ENCODE measurements around the gene GTF3C2. TPM values are rescaled to one million over a fixed set of nuclear protein-coding genes. Genes with fewer than 3 reads are reported as not detected.

The GTF3C2 gene
- total and polyA plus RNA-seq, 10 of the 15 experiments (the other 5 are each of a cell fraction or from before 2014, with no cell fraction given) = 45.9 to 105 (median 80.3) TPM

DNA sequence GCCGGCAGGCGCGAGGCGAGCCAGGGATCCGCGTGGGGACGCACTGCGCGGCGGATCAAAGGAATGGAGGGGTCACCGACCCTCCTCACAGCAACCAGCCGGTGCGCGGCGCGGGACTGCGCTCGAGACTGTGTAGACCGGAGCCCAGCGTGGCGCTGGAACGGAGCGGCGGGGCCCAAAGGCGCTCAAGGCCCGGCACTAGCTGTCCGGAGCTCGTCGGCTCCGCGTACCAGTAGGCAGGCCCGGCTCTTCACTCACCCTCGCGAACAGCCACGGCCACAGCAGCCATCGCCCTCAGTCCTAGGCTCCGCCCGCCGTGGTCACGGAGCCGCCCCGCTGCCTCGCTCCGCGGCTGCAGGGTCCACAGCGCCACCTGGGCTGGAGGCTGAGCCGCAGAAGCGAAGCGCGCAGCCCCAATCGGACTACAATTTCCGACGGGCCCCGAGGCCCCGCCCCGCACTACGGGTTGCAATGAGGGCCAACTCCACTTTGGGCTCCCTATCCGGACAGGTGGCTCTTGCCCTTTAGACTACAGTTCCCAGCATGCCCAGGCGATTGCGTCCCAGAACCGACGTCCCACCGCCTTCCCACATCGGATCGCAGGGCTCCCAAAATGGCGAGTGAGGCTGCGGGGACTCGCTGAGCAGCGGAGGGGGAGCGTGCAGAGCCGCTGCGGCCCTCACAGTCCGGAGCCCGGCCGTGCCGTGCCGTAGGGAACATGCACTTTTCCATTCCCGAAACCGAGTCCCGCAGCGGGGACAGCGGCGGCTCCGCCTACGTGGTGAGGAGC, 13.7 kb upstream of the GTF3C2 start, which contains the start of the genes EIF2B4 and SNX17:
TSS of gene EIF2B4 (minus strand) at position 313 of the 790 bp plus-strand sequence. CDS start at position 289, 24 bp downstream.
TSS of gene SNX17 (plus strand) at position 591 of the 790 bp plus-strand sequence. CDS start at position 719, 128 bp downstream.
- H3K4me3 ChIP-seq = peak within 1 kb of the TSS; percentile 85
- intact Hi-C loops (cut with micrococcal nuclease; ENCODE audit: unreplicated experiment) = loop anchor here (1.0 to 5.0 kb wide), 4 partner anchors 10 to 47 kb away; partner anchors contain the start of genes GTF3C2, MPV17, PPM1G and ZNF513
- RAD21 ChIA-PET (ENCODE audit: unreplicated experiment) = interaction anchor here (0.9 to 2.0 kb wide), 6 partner anchors 10 to 336 kb away, joined by 3 to 7 read pairs (median 4); partner anchors contain the start of genes MPV17, PPM1G and ZNF513
- SMC1A ChIA-PET (ENCODE audit: uncharacterized antibody, unreplicated experiment) = interaction anchor here (0.6 to 3.2 kb wide), 12 partner anchors 9 to 321 kb away, joined by 3 to 13 read pairs (median 4); partner anchors contain the start of genes GTF3C2 and PPM1G
- FAIRE-seq = peak; percentile 99
- DNase-seq (ENCODE audit: low read depth, low spot score) = peak; percentile 97
- in situ Hi-C loops (cut with MboI) = no loop called here
- H3K27ac ChIP-seq (ENCODE audit: control insufficient read depth, insufficient read depth) = peak within 1 kb of the TSS; percentile 93
- no peaks in the 10 kb centered on the region for H3K9me3 ChIP-seq (replicated peaks; ENCODE audit: control insufficient read depth, insufficient read depth, low read length)
- CTCF ChIA-PET = interaction anchor here (0.8 to 2.1 kb wide), 14 partner anchors 10 to 313 kb away, joined by 3 to 14 read pairs (median 4); partner anchors contain the start of genes NRBP1 and PPM1G
- WGBS (ENCODE audit: insufficient coverage, insufficient replicate concordance, low lambda C conversion rate, missing lambda C conversion rate) = under 1% methylated on average over 81 of the region's 85 CpGs
- peak within 1 kb of the TSS; percentile 92 for H3K9ac ChIP-seq (ENCODE audit: control insufficient read depth, insufficient read depth, low read length)
- peak within 1 kb of the TSS; percentile 95 for H3K4me2 ChIP-seq (ENCODE audit: control insufficient read depth, insufficient read depth)
- H3K36me3 ChIP-seq (ENCODE audit: control insufficient read depth in 2 of 2, insufficient read depth in 2 of 2, low read length in 1 of 2) = peaks cover 10 to 23% of the 10 kb centered on the region in 2 experiments
- H3K79me2 ChIP-seq (ENCODE audit: control insufficient read depth, insufficient read depth, low read length) = peaks cover 40% of the 10 kb centered on the region
- POLR2A ChIA-PET = interaction anchor here (0.6 to 2.3 kb wide), 14 partner anchors 10 to 298 kb away, joined by 3 to 14 read pairs (median 4); partner anchors contain the start of genes GTF3C2, NRBP1, PPM1G and ZNF513
- peak; percentile 92 for ATAC-seq
- no peaks in the 10 kb centered on the region for H4K20me1 ChIP-seq (ENCODE audit: control insufficient read depth, insufficient read depth)
- H3K27me3 ChIP-seq (replicated peaks in 1 of 2; ENCODE audit: control insufficient read depth in 2 of 2, insufficient read depth in 2 of 2, low read length in 1 of 2) = no peaks in the 10 kb centered on the region
- H2AFZ ChIP-seq (ENCODE audit: control insufficient read depth, low read depth, low read length) = peak within 1 kb of the TSS; percentile 89
- BruUV-seq (replicated peaks) = no TSS peak
- H3K4me1 ChIP-seq (ENCODE audit: control insufficient read depth, insufficient read depth, low read length) = peaks cover 4% of the 10 kb centered on the region; the same call in 1 of the 2 replicates
- TF ChIP-seq BMI1 (IDR thresholded peaks at IDR 0.05; ENCODE audit: borderline replicate concordance) (no peak), YBX1 (IDR thresholded peaks at IDR 0.05) (no peak), NFIC (IDR thresholded peaks at IDR 0.05; ENCODE audit: low read depth, low read length) (no peak), ASH2L (IDR thresholded peaks at IDR 0.05; ENCODE audit: borderline replicate concordance, low read depth) (no peak), SREBF1 (IDR thresholded peaks at IDR 0.05; ENCODE audit: low read length) (peak; percentile 87), DPF2 (IDR thresholded peaks at IDR 0.05) (peak; percentile 36; the same call in 1 of the 2 replicates), POLR2A (IDR thresholded peaks at IDR 0.05; ENCODE audit: low read depth, low read length) (peak; percentile 95), POU2F2 (IDR thresholded peaks at IDR 0.05; ENCODE audit: borderline replicate concordance, low read depth, low read length) (peak; percentile 62; the same call in 1 of the 3 replicates)
- TF ChIP-seq, protein P1, sequence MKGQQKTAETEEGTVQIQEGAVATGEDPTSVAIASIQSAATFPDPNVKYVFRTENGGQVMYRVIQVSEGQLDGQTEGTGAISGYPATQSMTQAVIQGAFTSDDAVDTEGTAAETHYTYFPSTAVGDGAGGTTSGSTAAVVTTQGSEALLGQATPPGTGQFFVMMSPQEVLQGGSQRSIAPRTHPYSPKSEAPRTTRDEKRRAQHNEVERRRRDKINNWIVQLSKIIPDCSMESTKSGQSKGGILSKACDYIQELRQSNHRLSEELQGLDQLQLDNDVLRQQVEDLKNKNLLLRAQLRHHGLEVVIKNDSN (IDR thresholded peaks at IDR 0.05; ENCODE audit: borderline replicate concordance, extremely low read length, insufficient read depth, low read depth, low read length) = peak; percentile 50
- TF ChIP-seq, protein P2, sequence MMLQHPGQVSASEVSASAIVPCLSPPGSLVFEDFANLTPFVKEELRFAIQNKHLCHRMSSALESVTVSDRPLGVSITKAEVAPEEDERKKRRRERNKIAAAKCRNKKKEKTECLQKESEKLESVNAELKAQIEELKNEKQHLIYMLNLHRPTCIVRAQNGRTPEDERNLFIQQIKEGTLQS (IDR thresholded peaks at IDR 0.05; ENCODE audit: borderline replicate concordance, extremely low read depth, low read depth, low read length) = no peak
- TF ChIP-seq, protein P3, sequence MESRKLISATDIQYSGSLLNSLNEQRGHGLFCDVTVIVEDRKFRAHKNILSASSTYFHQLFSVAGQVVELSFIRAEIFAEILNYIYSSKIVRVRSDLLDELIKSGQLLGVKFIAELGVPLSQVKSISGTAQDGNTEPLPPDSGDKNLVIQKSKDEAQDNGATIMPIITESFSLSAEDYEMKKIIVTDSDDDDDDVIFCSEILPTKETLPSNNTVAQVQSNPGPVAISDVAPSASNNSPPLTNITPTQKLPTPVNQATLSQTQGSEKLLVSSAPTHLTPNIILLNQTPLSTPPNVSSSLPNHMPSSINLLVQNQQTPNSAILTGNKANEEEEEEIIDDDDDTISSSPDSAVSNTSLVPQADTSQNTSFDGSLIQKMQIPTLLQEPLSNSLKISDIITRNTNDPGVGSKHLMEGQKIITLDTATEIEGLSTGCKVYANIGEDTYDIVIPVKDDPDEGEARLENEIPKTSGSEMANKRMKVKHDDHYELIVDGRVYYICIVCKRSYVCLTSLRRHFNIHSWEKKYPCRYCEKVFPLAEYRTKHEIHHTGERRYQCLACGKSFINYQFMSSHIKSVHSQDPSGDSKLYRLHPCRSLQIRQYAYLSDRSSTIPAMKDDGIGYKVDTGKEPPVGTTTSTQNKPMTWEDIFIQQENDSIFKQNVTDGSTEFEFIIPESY (IDR thresholded peaks at IDR 0.05) = no peak
- TF ChIP-seq, protein P4, sequence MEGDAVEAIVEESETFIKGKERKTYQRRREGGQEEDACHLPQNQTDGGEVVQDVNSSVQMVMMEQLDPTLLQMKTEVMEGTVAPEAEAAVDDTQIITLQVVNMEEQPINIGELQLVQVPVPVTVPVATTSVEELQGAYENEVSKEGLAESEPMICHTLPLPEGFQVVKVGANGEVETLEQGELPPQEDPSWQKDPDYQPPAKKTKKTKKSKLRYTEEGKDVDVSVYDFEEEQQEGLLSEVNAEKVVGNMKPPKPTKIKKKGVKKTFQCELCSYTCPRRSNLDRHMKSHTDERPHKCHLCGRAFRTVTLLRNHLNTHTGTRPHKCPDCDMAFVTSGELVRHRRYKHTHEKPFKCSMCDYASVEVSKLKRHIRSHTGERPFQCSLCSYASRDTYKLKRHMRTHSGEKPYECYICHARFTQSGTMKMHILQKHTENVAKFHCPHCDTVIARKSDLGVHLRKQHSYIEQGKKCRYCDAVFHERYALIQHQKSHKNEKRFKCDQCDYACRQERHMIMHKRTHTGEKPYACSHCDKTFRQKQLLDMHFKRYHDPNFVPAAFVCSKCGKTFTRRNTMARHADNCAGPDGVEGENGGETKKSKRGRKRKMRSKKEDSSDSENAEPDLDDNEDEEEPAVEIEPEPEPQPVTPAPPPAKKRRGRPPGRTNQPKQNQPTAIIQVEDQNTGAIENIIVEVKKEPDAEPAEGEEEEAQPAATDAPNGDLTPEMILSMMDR (IDR thresholded peaks at IDR 0.05 in 2 of 3, conservative IDR thresholded peaks at IDR 0.05 in 1 of 3; ENCODE audit: control insufficient read depth in 2 of 3, extremely low read depth in 1 of 3, insufficient read depth in 1 of 3, low read depth in 3 of 3, low read length in 3 of 3) = peak; percentile 74 to 99 (median 85); a peak in 5 of 6 replicates
- TF ChIP-seq, protein P5, sequence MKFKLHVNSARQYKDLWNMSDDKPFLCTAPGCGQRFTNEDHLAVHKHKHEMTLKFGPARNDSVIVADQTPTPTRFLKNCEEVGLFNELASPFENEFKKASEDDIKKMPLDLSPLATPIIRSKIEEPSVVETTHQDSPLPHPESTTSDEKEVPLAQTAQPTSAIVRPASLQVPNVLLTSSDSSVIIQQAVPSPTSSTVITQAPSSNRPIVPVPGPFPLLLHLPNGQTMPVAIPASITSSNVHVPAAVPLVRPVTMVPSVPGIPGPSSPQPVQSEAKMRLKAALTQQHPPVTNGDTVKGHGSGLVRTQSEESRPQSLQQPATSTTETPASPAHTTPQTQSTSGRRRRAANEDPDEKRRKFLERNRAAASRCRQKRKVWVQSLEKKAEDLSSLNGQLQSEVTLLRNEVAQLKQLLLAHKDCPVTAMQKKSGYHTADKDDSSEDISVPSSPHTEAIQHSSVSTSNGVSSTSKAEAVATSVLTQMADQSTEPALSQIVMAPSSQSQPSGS (IDR thresholded peaks at IDR 0.05; ENCODE audit: low read length) = no peak
- TF ChIP-seq, protein P6, sequence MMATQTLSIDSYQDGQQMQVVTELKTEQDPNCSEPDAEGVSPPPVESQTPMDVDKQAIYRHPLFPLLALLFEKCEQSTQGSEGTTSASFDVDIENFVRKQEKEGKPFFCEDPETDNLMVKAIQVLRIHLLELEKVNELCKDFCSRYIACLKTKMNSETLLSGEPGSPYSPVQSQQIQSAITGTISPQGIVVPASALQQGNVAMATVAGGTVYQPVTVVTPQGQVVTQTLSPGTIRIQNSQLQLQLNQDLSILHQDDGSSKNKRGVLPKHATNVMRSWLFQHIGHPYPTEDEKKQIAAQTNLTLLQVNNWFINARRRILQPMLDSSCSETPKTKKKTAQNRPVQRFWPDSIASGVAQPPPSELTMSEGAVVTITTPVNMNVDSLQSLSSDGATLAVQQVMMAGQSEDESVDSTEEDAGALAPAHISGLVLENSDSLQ (IDR thresholded peaks at IDR 0.05) = 0 out of 2 replicates have a peak, but pooled peaks have one; percentile 7

Measured in GM12878 (cell line).